Loucy (cell line): ENCODE results near the gene IFIT1B.

Source experiments
- EZH2phosphoT487 ChIP-seq: fragments of 200-600 bp; IDR thresholded peaks from 2 replicates; pipeline ENCODE4 v1.6.1; 2018; ENCODE audit warnings: antibody characterized with exemption, mild to moderate bottlenecking, moderate library complexity, borderline replicate concordance
- TF ChIP-seq, protein P1 (sequence below): fragments of 200-600 bp; sonication (generic); conservative IDR thresholded peaks from 2 replicates; pipeline ENCODE4 v1.5.1; 2014; ENCODE audit warnings: mild to moderate bottlenecking, antibody characterized with exemption, low read length

DNA sequence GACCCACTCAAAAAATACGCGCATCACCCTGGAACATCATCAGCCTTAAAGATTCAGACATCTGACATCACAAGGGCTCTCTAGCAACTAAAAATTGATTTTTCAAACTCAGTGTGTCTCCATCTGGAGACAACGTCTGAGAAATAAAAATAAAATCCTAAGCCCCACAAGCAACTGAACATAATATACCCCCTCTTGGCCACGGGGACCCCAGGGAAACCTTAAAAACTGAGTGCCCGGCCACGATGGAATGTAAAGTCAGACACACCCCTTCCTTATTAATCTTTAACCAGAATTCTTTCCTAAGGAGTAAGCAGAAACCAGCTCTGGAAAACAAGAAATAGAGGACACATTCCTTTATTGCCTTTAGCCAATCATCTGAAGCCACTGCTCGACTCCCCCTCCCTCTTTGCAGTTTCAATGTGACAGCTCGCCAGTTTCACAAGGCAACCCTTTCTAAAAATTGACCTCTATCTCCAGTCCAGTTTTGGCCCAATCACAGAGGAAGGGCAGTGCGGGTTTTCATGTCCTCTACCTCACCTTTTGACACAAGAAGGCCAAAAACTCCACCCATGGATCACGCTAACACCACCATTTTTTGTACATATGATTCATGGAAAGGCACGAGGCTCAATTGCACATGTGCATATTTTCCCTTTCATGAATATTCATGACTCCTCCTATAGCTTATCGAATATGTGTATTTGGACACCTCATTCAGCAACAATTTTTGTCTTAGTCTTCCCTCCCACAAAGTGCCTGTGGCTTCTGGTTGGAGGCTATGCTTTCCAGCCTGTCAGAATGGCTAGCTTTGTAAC is 25.9 kb upstream of the IFIT1B start:
- TF ChIP-seq, protein P1, sequence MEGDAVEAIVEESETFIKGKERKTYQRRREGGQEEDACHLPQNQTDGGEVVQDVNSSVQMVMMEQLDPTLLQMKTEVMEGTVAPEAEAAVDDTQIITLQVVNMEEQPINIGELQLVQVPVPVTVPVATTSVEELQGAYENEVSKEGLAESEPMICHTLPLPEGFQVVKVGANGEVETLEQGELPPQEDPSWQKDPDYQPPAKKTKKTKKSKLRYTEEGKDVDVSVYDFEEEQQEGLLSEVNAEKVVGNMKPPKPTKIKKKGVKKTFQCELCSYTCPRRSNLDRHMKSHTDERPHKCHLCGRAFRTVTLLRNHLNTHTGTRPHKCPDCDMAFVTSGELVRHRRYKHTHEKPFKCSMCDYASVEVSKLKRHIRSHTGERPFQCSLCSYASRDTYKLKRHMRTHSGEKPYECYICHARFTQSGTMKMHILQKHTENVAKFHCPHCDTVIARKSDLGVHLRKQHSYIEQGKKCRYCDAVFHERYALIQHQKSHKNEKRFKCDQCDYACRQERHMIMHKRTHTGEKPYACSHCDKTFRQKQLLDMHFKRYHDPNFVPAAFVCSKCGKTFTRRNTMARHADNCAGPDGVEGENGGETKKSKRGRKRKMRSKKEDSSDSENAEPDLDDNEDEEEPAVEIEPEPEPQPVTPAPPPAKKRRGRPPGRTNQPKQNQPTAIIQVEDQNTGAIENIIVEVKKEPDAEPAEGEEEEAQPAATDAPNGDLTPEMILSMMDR, result no peak
- no peak for TF ChIP-seq EZH2phosphoT487
